Hippocampal formation (tissue), 2 donors: ENCODE data around the gene CIAO2B.

Source experiments
- DNase-seq, 2 donors: peaks; one replicate each; lab custom pipeline; 2025; lab: John Stamatoyannopoulos, UW

CIAO2B gene

DNA sequence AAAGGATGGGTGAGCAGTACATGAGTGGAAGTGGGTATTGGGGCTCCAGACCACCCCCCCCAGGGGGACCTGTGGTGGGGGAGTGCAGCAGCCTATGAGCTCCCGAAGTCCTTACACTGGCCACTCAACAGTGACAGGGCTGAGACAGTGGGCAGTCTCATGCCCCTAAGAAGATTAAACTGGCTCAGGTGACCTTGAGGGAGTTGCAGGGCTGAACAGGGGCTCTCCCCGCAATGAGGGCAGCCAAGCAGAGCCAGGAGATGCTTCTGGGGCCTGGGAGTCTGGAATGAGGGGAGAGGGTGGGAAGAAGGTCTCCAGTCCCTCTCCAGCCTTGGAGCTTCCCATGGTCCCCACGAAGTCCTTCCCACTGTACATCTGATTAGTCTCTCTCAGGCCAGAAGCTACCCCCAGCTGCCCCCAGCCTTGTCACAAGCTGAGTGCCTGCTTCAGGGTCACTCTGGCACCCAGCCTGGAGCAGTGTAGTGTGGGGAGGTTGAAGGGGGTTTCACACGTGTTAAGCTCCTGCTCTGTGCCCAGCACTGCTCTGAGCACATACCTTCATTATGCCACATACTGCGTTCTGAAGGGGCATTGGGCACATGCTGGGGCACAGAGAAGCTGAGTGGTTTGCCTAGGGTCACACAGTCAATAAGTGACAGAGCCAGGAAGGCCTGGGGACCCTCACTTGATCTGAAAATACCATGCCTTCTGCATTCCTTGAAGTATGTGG is 14.5 kb downstream of the CIAO2B start:
- no peak for DNase-seq

GRCh38 chr16:66918803-66919568 is 15.2 kb downstream of the CIAO2B start, which contains the start of gene CDH16:
Gene CDH16 (minus strand): TSS chr16:66918885. CDS start chr16:66918065, 820 bp downstream.
- DNase-seq: no peak

GRCh38 chr16:66918355-66918754 is 15.8 kb downstream of the CIAO2B start:
- DNase-seq: no peak

DNA sequence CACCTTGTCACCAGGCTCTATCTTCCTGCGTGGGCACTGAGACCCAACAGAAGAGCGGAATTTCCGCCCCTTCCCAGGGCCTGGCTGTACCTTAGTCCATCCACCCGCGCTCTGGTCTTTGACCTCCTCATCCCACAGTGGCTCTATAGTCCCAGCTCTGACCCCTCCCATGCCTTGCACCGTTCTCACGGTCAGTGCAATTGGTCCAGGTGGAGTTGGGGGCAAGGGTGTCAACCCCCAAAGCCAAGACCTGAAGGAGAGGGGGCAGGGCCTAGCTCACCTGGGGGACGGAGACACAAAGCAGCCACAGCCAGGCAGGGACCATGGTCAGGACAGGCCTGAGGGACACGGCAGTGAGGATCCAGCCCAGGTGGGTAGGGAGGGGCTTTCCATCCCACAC is 16.5 kb downstream of the CIAO2B start:
- no peak for DNase-seq

DNA sequence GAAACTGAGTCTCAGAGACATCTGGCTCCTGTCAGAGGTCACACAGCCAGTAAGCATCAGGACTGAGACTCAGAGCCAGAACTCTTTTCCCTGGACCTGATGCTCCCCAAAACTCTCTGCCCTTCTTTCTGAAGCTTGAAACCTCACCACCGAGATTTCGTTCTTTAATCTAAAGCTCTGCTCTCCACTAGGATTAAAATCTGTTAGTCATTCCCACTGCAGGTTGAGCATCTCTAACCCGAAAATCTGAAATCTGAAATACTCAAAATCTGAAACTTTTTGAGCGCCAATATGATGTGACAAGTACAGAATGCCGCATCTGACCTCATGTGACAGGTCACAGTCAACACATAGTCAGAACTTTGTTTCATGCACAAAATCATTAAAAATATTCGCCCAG is 17.7 kb downstream of the CIAO2B start:
- no peak for DNase-seq

GRCh38 chr16:66915041-66915440 is 19.2 kb downstream of the CIAO2B start:
- DNase-seq: no peak

DNA sequence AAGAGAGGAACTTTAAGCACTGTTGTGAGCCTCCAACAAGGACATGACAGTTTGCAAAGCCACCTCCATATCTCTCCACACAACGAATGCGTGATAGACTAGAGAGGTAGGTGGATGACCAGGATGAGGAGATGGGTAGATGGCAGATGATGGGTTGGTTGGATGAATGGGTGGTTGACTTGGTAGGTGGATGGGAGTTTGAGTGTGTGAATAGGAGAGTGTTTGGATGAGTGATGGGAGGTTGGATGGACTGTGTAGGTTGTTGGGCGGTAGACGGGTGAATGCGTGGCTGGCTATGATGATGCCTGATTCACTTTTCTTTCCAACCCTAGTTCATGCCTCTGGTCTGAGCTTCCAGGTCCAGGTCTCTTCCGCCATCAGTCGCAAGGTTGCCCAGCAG is 19.7 kb downstream of the CIAO2B start:
- DNase-seq: no peak

GRCh38 chr16:66913711-66914110 is 20.5 kb downstream of the CIAO2B start:
- no peak for DNase-seq

GRCh38 chr16:66913081-66913480 is 21.1 kb downstream of the CIAO2B start:
- DNase-seq: no peak

GRCh38 chr16:66911801-66912200 is 22.4 kb downstream of the CIAO2B start:
- DNase-seq: no peak

GRCh38 chr16:66911112-66911511 is 23.1 kb downstream of the CIAO2B start:
- no peak for DNase-seq

DNA sequence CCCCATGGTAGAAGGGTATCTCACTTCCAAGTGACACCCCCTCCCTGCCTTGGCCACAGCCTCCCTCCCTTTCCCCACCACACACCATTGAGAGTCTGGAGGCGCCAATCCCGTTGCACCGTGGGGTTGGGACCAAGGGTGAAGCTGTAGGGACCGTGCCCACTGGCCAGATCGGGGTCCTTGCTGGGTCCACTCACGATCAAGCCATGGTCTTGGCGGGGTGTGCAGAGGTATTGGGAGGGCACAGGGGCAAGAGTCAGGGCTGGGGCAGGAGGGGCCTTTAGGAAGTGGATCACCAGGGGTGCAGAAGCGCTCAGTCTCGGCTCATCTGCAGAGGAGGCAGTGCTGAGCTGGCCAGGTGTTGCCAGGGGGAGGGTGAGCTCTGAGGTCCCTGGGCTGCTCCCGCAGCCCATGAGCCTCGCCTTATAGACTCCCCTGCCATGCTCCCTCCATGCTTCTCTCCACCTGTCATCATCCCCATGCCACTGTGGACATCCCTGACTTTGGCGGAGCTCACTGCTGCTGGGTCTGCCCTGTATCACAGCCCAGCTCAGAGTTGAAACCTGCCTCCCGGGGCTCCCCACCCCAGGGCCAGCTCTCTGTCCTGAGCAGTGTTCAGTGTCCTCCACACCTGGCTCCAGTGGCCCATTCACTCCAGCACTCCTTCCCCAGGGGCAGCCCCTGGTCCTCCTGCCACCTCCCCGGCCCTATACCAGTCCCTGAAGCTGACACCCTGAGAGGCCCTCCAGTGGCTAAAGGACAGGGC is 23.8 kb downstream of the CIAO2B start:
- DNase-seq: no peak

GRCh38 chr16:66908762-66909559 is 25.2 kb downstream of the CIAO2B start:
- no peak for DNase-seq

- no peak for DNase-seq
Measured at GRCh38 chr16:66908116-66908515, 26.1 kb downstream of the CIAO2B start.

- DNase-seq: no peak
Measured at GRCh38 chr16:66906916-66907836, 27.0 kb downstream of the CIAO2B start.

GRCh38 chr16:66905633-66906539 is 28.3 kb downstream of the CIAO2B start:
- no peak for DNase-seq

DNA sequence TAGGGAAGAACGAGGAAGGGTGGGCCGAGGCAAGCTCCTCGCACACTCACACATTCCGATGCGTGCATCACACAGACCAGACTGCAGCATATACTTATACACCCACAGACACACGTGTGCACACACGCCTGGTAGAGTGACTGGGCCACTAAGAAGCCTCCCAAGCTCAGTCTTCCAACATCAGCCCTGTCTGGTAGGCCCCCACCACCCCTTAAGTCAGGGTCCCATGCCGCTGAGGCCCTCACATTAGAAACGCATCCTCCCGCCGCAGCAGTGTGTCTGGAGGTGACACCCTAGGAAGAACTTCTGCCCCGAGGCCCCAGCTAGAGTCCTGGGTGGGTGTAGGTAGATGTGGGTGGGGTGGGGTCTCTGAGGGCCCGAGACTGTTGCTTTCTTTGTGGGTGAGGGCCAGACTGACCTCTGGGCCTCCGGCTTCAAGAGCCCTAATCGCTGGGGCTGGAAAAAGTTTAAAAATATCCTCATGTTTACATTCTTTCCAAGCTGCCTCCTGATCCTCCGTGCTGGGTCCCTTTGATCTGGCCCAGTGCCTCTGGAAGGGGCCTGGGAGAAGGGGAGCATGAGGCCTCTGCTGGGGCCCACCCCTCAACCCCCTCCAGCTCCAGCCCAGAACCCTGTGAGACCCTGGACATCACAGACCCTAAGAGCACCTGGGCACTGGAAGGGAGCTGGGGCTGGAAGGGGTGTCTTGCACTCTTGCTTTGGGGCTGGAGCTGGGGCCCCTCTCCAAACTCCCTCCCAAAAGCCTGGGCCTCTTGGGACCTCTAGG is 29.2 kb downstream of the CIAO2B start:
- DNase-seq: no peak

DNA sequence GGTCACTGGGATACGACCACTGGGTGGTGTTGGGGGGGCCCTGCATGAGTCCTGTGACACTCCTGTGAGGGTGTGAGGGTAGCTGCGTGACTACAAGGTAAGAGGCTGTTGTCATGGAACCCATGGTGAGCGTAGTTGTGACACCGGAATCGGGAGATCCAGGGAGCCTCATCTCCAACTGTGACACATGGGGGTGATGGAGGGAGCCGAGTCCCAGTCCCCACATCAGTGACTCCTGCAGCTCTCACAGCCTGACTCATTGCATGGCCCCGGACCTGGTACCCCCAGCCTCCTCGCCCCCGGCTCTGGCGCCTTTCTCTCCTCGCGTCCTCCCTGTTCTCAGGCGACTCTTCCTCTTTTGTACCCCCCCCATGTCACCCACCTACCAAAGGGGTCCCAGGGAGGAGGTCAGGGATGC is 29.8 kb downstream of the CIAO2B start:
- DNase-seq: no peak
